ENCODE results near the gene ALKBH3. TPM values are rescaled to one million over a fixed set of nuclear protein-coding genes. Genes with fewer than 3 reads are reported as not detected.

Gene ALKBH3
- total RNA-seq, 4 donors from 2014 or later: 24.1 to 47.2 (median 28.0) TPM

GRCh38 chr11:43856993-43857392 is 23.6 kb upstream of the ALKBH3 start:
- Histone ChIP-seq H3K36me3 (peaks cover 19% of the 10 kb centered on the region), H3K4me1 (no peaks in the 10 kb centered on the region), H3K9me3 (no peaks in the 10 kb centered on the region), H3K27me3 (no peaks in the 10 kb centered on the region), H3K4me3 (no peak overlapping the region), H3K27ac (no peak overlapping the region)
- WGBS: 92% methylated on average over 3 of the region's 3 CpGs
- TF ChIP-seq EP300 (IDR thresholded peaks at IDR 0.05) (no peak), POLR2AphosphoS5 (IDR thresholded peaks at IDR 0.05) (no peak), CTCF (IDR thresholded peaks at IDR 0.05) (no peak), POLR2A (IDR thresholded peaks at IDR 0.05) (no peak)
- DNase-seq (ENCODE audit: low spot score in 2 of 2): no peak

- 80% methylated on average over 2 of the region's 2 CpGs for WGBS
- H3K27ac ChIP-seq: no peak overlapping the region
- H3K36me3 ChIP-seq: peaks cover 2% of the 10 kb centered on the region
- H3K4me3 ChIP-seq: no peak overlapping the region
- H3K4me1 ChIP-seq: no peaks in the 10 kb centered on the region
- H3K9me3 ChIP-seq: no peaks in the 10 kb centered on the region
- no peaks in the 10 kb centered on the region for H3K27me3 ChIP-seq
- no peak for DNase-seq (ENCODE audit: low spot score in 2 of 2)
- TF ChIP-seq POLR2A (IDR thresholded peaks at IDR 0.05) (no peak), CTCF (IDR thresholded peaks at IDR 0.05) (no peak), EP300 (IDR thresholded peaks at IDR 0.05) (no peak), POLR2AphosphoS5 (IDR thresholded peaks at IDR 0.05) (no peak)
Observed at GRCh38 chr11:43861141-43861540, 19.5 kb upstream of the ALKBH3 start.

- H3K27me3 ChIP-seq: peaks cover 22% of the 10 kb centered on the region
- no peak overlapping the region for H3K27ac ChIP-seq
- DNase-seq (ENCODE audit: low spot score in 2 of 2): no peak
- H3K36me3 ChIP-seq: no peaks in the 10 kb centered on the region
- H3K9me3 ChIP-seq: no peaks in the 10 kb centered on the region
- H3K4me1 ChIP-seq: no peaks in the 10 kb centered on the region
- H3K4me3 ChIP-seq: no peak overlapping the region
- WGBS: 74% methylated on average over 2 of the region's 2 CpGs
- no peak for TF ChIP-seq POLR2AphosphoS5 (IDR thresholded peaks at IDR 0.05)
- no peak for TF ChIP-seq CTCF (IDR thresholded peaks at IDR 0.05)
Observed at GRCh38 chr11:43866520-43866919, 14.1 kb upstream of the ALKBH3 start.

- Histone ChIP-seq H3K9me3 (no peaks in the 10 kb centered on the region), H3K36me3 (no peaks in the 10 kb centered on the region), H3K27ac (no peak overlapping the region), H3K4me1 (no peaks in the 10 kb centered on the region), H3K27me3 (peaks cover 27% of the 10 kb centered on the region), H3K4me3 (no peak overlapping the region)
- no peak for DNase-seq (ENCODE audit: low spot score in 2 of 2)
- TF ChIP-seq POLR2AphosphoS5 (IDR thresholded peaks at IDR 0.05): no peak
- no peak for TF ChIP-seq CTCF (IDR thresholded peaks at IDR 0.05)
- TF ChIP-seq EP300 (IDR thresholded peaks at IDR 0.05): no peak
- TF ChIP-seq POLR2A (IDR thresholded peaks at IDR 0.05): no peak
Observed at GRCh38 chr11:43866969-43867368, 13.7 kb upstream of the ALKBH3 start.

GRCh38 chr11:43868852-43869567 is 11.6 kb upstream of the ALKBH3 start:
- 49% methylated on average over 5 of the region's 5 CpGs for WGBS
- TF ChIP-seq POLR2AphosphoS5 (IDR thresholded peaks at IDR 0.05): no peak
- no peak for TF ChIP-seq EP300 (IDR thresholded peaks at IDR 0.05)
- no peak for TF ChIP-seq CTCF (IDR thresholded peaks at IDR 0.05)
- TF ChIP-seq POLR2A (IDR thresholded peaks at IDR 0.05): no peak
- Histone ChIP-seq H3K9me3 (no peaks in the 10 kb centered on the region), H3K4me3 (no peak overlapping the region), H3K36me3 (no peaks in the 10 kb centered on the region), H3K27ac (no peak overlapping the region), H3K4me1 (no peaks in the 10 kb centered on the region), H3K27me3 (peaks cover 47% of the 10 kb centered on the region)
- DNase-seq (ENCODE audit: low spot score in 2 of 2): no peak
